GM18858 (cell line): Measurements from ENCODE around the gene NRG2.

Experiments
- ATAC-seq: cut with Tn5 transposase; IDR thresholded peaks from one replicate; pipeline ENCODE4 v1.9.1; 2021; ENCODE audit not compliant: unreplicated experiment

The NRG2 gene

GRCh38 chr5:139821806-139822552 lies 221.1 kb downstream of the NRG2 start:
- ATAC-seq = no peak

- ATAC-seq = no peak
These were observed 222.5 kb downstream of the NRG2 start for GRCh38 chr5:139820606-139821005.

- no peak for ATAC-seq
These were observed 223.0 kb downstream of the NRG2 start for GRCh38 chr5:139820130-139820529.

- ATAC-seq = no peak
These were observed 225.1 kb downstream of the NRG2 start for GRCh38 chr5:139817970-139818369.

- ATAC-seq = no peak
These were observed 225.7 kb downstream of the NRG2 start for GRCh38 chr5:139817362-139817761.

- ATAC-seq = no peak
These were observed 226.5 kb downstream of the NRG2 start for GRCh38 chr5:139816566-139816965.

- no peak for ATAC-seq
These were observed 228.3 kb downstream of the NRG2 start for GRCh38 chr5:139814704-139815280.

- ATAC-seq = no peak
These were observed 228.9 kb downstream of the NRG2 start for GRCh38 chr5:139814191-139814601.

GRCh38 chr5:139812836-139813805 lies 230.0 kb downstream of the NRG2 start:
- no peak for ATAC-seq

- no peak for ATAC-seq
These were observed 230.8 kb downstream of the NRG2 start for GRCh38 chr5:139812323-139812722.

- no peak for ATAC-seq
These were observed 231.9 kb downstream of the NRG2 start for GRCh38 chr5:139811274-139811607.

GRCh38 chr5:139810341-139811273 lies 232.5 kb downstream of the NRG2 start:
- ATAC-seq = no peak

- ATAC-seq = no peak
These were observed 233.7 kb downstream of the NRG2 start for GRCh38 chr5:139809331-139809810.

- no peak for ATAC-seq
These were observed 234.4 kb downstream of the NRG2 start for GRCh38 chr5:139808481-139809330.

GRCh38 chr5:139807647-139808030 lies 235.5 kb downstream of the NRG2 start:
- no peak for ATAC-seq

- ATAC-seq = no peak
These were observed 236.1 kb downstream of the NRG2 start for GRCh38 chr5:139806726-139807646.

- ATAC-seq = no peak
These were observed 237.0 kb downstream of the NRG2 start for GRCh38 chr5:139806111-139806510.

- ATAC-seq = no peak
These were observed 237.6 kb downstream of the NRG2 start for GRCh38 chr5:139805545-139805944.
